HUDEP-2 (cell line): ENCODE measurements around the gene MZT2B.
"Not testable (repeated sequence)": the region's sequence is repeated elsewhere in the genome, so short reads cannot be mapped to it uniquely, and the experiment has no call there.

ENCODE experiments used
- DNase-seq, 76 experiments: peaks; one replicate each; lab custom pipeline; 2025; ENCODE audit not compliant: unreplicated experiment in 76 of 76; lab: John Stamatoyannopoulos, UW

MZT2B gene

DNA sequence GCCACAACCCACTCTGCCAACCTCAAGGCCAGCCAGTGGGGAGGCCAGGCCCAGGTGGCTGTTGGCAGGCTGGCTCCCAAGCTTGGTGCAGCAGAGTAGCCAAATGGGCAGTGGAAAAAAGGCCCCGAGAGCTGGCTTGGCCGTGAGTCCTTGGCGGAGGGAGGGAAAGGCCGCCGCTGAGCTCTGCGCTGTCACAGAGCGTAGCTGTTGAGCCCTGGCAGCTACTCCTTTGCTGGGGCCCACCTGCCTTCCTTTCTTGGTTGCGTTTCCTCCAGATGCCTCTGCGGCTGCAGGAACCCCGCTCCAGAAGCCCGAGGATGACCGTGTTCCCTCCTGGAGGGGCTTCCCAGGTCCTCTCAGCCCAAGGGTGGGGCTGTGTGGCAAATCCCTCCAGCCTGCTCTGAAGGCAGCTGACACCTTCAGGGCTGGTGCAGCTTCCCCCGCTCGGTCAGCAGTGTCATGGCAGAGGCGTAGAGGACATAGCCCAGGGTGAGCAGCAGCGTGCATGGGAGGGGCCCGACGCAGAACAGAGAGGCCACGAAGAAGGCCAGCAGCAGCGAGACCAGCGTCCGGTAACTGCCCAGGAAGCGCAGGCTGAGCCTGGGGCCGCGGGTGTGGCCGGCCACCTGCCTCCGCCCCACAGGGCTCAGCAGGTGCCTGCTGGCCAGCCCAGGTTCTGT, 29.8 kb upstream of the MZT2B start:
- not testable (repeated sequence) for DNase-seq

DNA sequence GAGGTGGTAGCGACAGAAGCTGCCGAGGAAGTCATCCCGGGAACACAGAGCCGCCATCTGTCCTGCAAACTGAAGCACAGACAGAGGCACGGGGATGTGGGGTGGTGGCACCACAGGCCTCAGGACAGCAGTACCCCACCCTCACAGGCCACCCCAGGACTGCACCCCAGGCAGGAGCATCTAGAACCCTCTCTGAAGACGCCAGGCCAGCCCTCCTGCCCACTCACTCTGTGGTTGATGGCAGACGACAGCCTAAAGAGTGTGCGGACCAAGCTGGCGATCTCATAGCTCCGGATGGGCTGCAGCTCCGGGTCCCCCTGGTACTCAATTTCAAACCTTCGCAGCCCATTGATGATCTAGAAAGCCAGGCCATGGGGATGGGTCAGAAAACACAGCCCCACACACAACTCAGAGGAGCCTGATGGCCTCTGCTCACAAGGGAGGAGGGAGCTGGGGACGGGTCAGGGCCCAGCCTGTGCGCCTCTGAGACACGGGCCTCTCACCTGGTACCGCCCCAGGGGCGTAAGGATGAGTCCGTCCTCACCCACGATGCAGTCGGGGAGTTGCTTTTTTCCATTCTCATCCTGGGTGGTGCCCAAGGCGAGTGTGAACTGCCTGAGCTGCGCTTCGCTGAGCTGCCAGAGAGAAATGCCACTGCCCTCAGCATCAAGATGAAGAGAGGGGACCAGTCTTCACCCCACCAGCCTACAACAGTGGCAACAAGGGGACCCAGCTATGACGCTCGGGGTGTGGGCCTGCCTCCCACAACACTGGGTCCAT, 29.1 kb upstream of the MZT2B start:
- no peak for DNase-seq

- DNase-seq: not testable (repeated sequence)
Measured at GRCh38 chr2:130153721-130154422, 28.2 kb upstream of the MZT2B start.

GRCh38 chr2:130154423-130154770, 27.7 kb upstream of the MZT2B start:
- not testable (repeated sequence) for DNase-seq

GRCh38 chr2:130154773-130155765, 27.0 kb upstream of the MZT2B start:
- DNase-seq: no peak

- peak in 69 of 76 experiments; percentile 4 to 84 (median 51) for DNase-seq
Measured at GRCh38 chr2:130155956-130156623, 26.0 kb upstream of the MZT2B start.

DNA sequence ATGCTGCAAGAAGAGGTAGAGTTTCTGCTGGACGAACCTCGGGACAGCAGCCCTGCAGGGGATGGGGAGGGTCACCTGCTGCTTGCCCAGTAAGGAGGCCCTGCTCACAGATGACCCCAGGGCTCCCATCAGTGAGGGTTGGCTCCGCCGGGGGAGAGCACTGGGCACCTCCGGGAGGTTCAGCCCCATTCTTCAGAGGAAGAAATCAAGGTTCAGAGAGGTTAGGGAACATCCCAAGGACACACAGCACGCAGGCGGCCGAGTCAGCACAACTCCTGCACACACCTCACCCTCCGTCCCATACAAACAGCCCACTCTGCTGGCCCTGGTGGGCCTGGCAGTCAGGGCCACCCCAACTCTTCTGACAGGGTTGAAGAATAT, 25.4 kb upstream of the MZT2B start:
- no peak for DNase-seq

DNA sequence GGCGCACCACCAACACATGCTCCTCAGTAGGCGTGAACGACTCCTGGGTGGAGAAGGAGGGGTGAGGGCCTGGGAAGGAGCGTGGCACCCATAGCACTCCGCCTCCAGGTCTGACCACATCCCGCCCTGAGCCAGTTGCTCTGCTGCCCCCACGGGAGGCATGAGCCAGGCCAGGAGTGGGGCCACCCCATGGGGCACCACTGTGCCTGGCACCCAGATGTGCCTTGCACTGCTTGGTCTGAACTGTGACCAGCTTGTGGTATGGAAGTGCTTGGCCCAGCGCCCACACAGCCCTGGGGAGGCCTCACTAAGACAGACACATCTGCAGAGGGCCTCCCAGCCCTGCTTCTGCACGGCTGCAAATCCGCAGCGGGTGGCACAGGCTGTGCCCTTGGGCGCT, 24.7 kb upstream of the MZT2B start:
- peak in 43 of 76 experiments; percentile 0 to 66 (median 18) for DNase-seq

DNA sequence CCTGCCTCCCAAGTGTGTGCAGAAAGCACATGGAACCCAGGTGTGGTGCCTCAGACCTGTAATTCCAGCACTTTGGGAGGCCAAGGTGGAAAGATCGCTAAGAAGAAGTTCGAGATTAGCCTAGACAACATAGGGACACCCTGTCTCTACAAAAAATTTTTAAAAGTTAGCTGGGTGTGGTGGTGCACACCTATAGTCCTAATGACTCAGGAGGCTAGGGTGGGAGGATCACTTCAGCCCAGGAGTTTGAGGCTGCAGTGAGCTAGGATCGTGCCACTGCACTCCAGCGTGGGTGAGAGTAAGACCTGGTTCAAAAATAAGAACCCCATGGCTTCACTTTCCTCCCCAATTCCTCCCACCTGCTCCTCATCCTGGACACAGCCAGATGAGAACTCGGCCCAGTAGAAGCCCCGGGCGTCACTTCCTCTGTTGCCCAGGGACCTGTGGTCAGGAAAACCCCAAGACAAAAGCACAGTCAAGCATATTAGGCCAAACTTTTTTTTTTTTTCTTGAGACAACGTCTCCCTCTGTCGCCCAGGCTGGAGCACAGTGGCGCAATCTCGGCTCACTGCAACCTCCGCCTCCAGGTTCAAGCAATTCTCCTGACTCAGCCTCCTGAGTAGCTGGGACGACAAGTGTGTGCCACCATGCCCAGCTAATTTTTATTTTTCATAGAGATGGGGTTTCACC, 24.1 kb upstream of the MZT2B start:
- not testable (repeated sequence) for DNase-seq

DNA sequence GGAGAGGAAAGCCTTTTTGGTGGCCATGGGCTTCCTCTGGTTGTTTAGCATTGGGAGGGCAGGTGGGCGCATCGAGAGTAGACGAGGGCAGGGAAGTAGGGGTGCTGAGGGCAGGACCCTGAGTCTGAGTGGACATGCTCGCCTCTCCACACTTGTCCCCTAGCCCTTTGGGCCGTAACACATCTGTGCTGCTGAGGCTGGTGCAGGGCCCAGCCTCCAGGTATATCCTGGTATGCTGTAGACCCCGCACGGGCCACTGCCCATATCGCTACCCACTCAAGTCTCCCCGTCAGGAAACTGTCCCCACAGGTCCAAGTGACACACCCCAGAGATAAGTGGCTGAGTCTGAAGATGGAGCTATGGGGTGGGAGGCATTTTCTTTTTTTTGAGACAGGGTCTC, 23.4 kb upstream of the MZT2B start:
- no peak for DNase-seq

DNA sequence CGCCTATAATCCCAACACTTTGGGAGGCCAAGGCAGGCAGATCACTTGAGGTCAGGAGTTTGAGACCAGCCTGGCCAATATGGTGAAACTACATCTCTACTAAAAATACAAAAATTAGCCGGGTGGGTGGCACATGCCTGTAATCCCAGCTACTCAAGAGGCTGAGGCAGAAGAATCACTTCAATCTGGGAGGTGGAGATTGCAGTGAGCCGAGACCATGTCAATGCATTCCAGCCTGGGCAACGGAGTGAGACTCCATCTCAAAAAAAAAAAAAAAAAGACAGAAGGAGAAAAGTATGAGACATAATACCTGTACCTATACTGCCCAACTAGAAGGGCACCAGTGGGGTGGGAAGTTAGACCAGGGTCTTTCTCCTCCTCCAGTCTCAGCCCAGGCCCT, 22.7 kb upstream of the MZT2B start:
- DNase-seq: not testable (repeated sequence)

- no peak for DNase-seq
Measured at GRCh38 chr2:130160131-130160530, 21.9 kb upstream of the MZT2B start.

- DNase-seq: peak in 24 of 76 experiments; percentile 1 to 65 (median 16)
Measured at GRCh38 chr2:130160838-130161705, 21.0 kb upstream of the MZT2B start.

DNA sequence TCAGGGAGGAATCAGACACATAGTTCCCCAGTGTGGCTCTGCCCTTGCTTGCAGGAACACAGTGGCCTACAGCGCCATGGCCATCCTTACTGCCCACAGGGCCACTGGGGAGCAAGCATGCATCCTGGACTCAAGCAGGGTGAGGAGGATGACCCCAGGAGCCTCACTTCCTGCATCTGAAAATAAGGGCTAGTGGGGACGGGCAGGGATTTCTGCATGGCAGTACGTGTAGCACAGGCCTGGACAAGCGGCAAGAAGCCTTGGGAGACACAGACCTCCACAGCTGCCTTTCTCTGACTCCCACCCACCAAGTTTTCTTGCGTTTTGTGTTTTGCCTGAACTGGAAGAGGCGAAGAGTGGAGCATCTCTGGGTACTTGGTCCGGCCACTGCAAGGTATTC, 19.6 kb upstream of the MZT2B start:
- not testable (repeated sequence) for DNase-seq

DNA sequence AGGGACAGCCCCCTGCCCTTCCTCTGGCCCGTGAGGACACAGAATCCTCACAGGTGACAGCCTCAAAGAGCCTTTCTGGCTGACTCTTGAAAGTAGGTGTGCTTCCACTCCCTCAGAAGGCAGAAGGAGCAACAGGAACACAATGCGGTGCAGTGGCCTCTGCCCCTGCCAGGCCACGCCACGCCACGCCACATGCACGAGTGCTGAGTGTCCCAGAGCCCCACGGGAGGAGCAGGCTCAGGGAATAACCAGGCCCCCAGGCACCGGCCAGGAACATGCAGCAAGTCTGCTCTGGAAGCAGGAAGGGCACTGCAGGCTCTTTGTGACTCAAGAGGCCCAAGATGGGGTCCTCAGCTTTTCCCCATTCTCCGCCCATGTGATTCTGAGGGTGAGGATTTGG, 19.1 kb upstream of the MZT2B start:
- DNase-seq: no peak

GRCh38 chr2:130165293-130166016, 16.6 kb upstream of the MZT2B start:
- DNase-seq: no peak

DNA sequence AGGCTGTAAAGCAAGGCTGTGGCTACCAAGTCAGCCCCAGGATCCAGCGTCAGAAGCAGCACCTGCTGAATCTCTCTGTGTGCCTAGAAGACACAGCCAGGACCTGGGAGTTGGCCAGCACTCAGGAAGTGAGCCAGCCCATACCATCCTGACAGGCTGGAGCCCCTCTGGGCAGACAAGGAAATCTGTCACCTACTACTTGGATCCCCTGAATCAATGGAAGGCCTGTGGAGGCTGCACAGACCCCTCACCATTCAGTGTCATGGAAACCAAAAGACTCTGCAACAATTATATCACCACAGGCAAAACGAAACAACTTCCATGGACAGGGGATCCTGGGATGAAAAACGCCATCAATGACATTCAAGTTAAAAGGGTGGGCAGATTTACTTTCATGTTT, 15.5 kb upstream of the MZT2B start:
- DNase-seq: not testable (repeated sequence)

DNA sequence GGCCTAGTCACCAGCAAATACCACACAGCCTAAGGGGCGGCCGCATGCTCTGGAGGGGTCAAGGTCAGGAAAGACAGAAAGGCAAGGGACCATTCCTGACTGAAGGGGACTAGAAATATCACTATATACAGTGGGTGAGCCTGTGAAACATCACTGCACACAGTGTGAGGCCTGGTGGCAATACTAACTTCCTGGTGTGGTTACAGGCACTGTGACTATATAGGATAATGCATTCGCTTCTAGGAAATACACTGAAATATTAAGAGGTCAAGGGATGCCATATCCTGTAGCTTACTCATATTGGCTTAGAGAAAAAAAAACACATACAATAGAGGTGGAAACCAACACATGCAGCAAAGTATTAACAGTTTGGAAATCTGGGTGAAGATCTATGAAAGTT, 12.9 kb upstream of the MZT2B start:
- not testable (repeated sequence) for DNase-seq
